WTC11 (cell line): ENCODE data around the gene ANKRD11. TPM values are rescaled to one million over a fixed set of nuclear protein-coding genes. Genes with fewer than 3 reads are reported as not detected.

Source experiments
- ATAC-seq: fragments of 200-7000 bp; cut with Tn5 transposase; 2 replicates; pipeline ENCODE4 v1.10.0; 2021; ENCODE audit warnings: mild to moderate bottlenecking, moderate library complexity
- CTCF ChIA-PET: fragments of 300-600 bp; sonication (Branson Sonifier 250); formaldehyde crosslinking; loops from one replicate; lab custom pipeline; 2021; ENCODE audit warnings: antibody characterized with exemption; lab: Charles Lee
- POLR2A ChIA-PET: fragments of 350-600 bp; sonication (Branson Sonifier 250); formaldehyde crosslinking; loops from one replicate; lab custom pipeline; 2021; ENCODE audit warnings: antibody characterized with exemption; lab: Charles Lee
- DNase-seq: peaks from one replicate; pipeline ENCODE4 v3.0.0; 2021; ENCODE audit warnings: low spot score
- H3K27ac Mint-ChIP-seq: 2 replicates; pipeline ENCODE4 v1.8.0; 2021; ENCODE audit warnings: mixed read lengths
- H3K27me3 Mint-ChIP-seq: 2 replicates; pipeline ENCODE4 v1.8.0; 2021; ENCODE audit warnings: low read depth, mild to moderate bottlenecking, moderate library complexity, mixed read lengths
- H3K36me3 Mint-ChIP-seq: 2 replicates; pipeline ENCODE4 v1.8.0; 2021; ENCODE audit warnings: mixed read lengths
- H3K4me1 Mint-ChIP-seq: 2 replicates; pipeline ENCODE4 v1.8.0; 2022; ENCODE audit warnings: mixed read lengths
- H3K4me3 Mint-ChIP-seq: 2 replicates; pipeline ENCODE4 v1.8.0; 2021; ENCODE audit warnings: mild to moderate bottlenecking, moderate library complexity, mixed read lengths
- H3K9me3 Mint-ChIP-seq: 2 replicates; pipeline ENCODE4 v1.8.0; 2021; ENCODE audit warnings: mixed read lengths
- AR ChIP-seq: fragments of 250-450 bp; sonication (Bioruptor Pico); IDR thresholded peaks from 2 replicates; pipeline ENCODE4 v1.9.0; 2021; ENCODE audit warnings: mild to moderate bottlenecking
- CBFB ChIP-seq: sonication (generic); formaldehyde crosslinking; IDR thresholded peaks from 2 replicates; pipeline ENCODE4 v1.8.1; 2022; ENCODE audit warnings: mild to moderate bottlenecking, low read depth, missing genetic modification reagents
- CREM ChIP-seq: sonication (generic); formaldehyde crosslinking; IDR thresholded peaks from 2 replicates; pipeline ENCODE4 v1.8.1; 2022; ENCODE audit warnings: mild to moderate bottlenecking, missing genetic modification reagents, moderate library complexity
- E2F5 ChIP-seq: sonication (generic); formaldehyde crosslinking; IDR thresholded peaks from 2 replicates; pipeline ENCODE4 v1.8.1; 2022; ENCODE audit warnings: mild to moderate bottlenecking, moderate library complexity, missing genetic modification reagents
- EMX1 ChIP-seq: fragments of 250-450 bp; sonication (Bioruptor Pico); IDR thresholded peaks from 2 replicates; pipeline ENCODE4 v1.8.0; 2021; ENCODE audit warnings: mild to moderate bottlenecking
- ERG ChIP-seq: fragments of 250-450 bp; sonication (Bioruptor Pico); IDR thresholded peaks from 2 replicates; pipeline ENCODE4 v1.8.0; 2021; ENCODE audit warnings: mild to moderate bottlenecking
- FOXK1 ChIP-seq: sonication (generic); formaldehyde crosslinking; IDR thresholded peaks from 2 replicates; pipeline ENCODE4 v1.8.0; 2022; ENCODE audit warnings: mild to moderate bottlenecking, moderate library complexity, missing genetic modification reagents
- NR1H2 ChIP-seq: sonication (generic); formaldehyde crosslinking; IDR thresholded peaks from 2 replicates; pipeline ENCODE4 v1.9.0; 2021; ENCODE audit warnings: mild to moderate bottlenecking, moderate library complexity, missing genetic modification reagents
- NR2C2 ChIP-seq: sonication (generic); formaldehyde crosslinking; IDR thresholded peaks from 2 replicates; pipeline ENCODE4 v1.8.0; 2022; ENCODE audit warnings: mild to moderate bottlenecking, missing genetic modification reagents
- PREB ChIP-seq: sonication (generic); formaldehyde crosslinking; IDR thresholded peaks from 2 replicates; pipeline ENCODE4 v1.8.1; 2022; ENCODE audit warnings: mild to moderate bottlenecking, missing genetic modification reagents, moderate library complexity, borderline replicate concordance
- SMAD3 ChIP-seq: sonication (generic); formaldehyde crosslinking; IDR thresholded peaks from 2 replicates; pipeline ENCODE4 v1.8.0; 2022; ENCODE audit warnings: missing genetic modification reagents, mild to moderate bottlenecking, borderline replicate concordance
- SOX15 ChIP-seq: fragments of 250-450 bp; sonication (Bioruptor Pico); IDR thresholded peaks from 2 replicates; pipeline ENCODE4 v1.9.0; 2021; ENCODE audit warnings: mild to moderate bottlenecking
- USF2 ChIP-seq: sonication (generic); formaldehyde crosslinking; IDR thresholded peaks from 2 replicates; pipeline ENCODE4 v1.8.1; 2023; ENCODE audit warnings: mild to moderate bottlenecking, missing genetic modification reagents, moderate library complexity
- ZNF671 ChIP-seq: fragments of 250-450 bp; sonication (Bioruptor Pico); IDR thresholded peaks from 2 replicates; pipeline ENCODE4 v1.8.0; 2021; ENCODE audit warnings: mild to moderate bottlenecking
- total RNA-seq: library from RNA; stranded (reverse); gene quantifications from 3 replicates; pipeline ENCODE4 v1.2.3, GENCODE V29; 2021
- TF ChIP-seq, protein P1 (sequence below): sonication (generic); formaldehyde crosslinking; IDR thresholded peaks from 2 replicates; pipeline ENCODE4 v1.8.1; 2022; ENCODE audit warnings: missing genetic modification reagents, borderline replicate concordance
- TF ChIP-seq, protein P2 (sequence below): sonication (generic); formaldehyde crosslinking; IDR thresholded peaks from 2 replicates; pipeline ENCODE4 v1.8.1; 2023; ENCODE audit warnings: mild to moderate bottlenecking, missing genetic modification reagents, borderline replicate concordance

ANKRD11 gene
- total RNA-seq, 1 experiment from 2014 or later = 184 TPM

GRCh38 chr16:89423681-89424260 is 66.6 kb downstream of the ANKRD11 start:
- peaks cover 59% of the 10 kb centered on the region for H3K4me1 Mint-ChIP-seq
- peak; percentile 38 for ATAC-seq
- no peak for TF ChIP-seq EMX1 (CRISPR knock-in tag)
- no peak for TF ChIP-seq ERG
- TF ChIP-seq ZNF671 (CRISPR knock-in tag) = no peak
- TF ChIP-seq CBFB (CRISPR knock-in tag) = no peak
- no peak for TF ChIP-seq FOXK1 (CRISPR knock-in tag)
- no peak for TF ChIP-seq NR2C2 (CRISPR knock-in tag)
- TF ChIP-seq SOX15 (CRISPR knock-in tag) = no peak
- no peak for TF ChIP-seq AR (CRISPR knock-in tag)
- TF ChIP-seq NR1H2 = no peak
- TF ChIP-seq, protein P1, sequence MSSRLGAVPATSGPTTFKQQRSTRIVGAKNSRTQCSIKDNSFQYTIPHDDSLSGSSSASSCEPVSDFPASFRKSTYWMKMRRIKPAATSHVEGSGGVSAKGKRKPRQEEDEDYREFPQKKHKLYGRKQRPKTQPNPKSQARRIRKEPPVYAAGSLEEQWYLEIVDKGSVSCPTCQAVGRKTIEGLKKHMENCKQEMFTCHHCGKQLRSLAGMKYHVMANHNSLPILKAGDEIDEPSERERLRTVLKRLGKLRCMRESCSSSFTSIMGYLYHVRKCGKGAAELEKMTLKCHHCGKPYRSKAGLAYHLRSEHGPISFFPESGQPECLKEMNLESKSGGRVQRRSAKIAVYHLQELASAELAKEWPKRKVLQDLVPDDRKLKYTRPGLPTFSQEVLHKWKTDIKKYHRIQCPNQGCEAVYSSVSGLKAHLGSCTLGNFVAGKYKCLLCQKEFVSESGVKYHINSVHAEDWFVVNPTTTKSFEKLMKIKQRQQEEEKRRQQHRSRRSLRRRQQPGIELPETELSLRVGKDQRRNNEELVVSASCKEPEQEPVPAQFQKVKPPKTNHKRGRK (CRISPR knock-in tag) = no peak
- TF ChIP-seq, protein P2, sequence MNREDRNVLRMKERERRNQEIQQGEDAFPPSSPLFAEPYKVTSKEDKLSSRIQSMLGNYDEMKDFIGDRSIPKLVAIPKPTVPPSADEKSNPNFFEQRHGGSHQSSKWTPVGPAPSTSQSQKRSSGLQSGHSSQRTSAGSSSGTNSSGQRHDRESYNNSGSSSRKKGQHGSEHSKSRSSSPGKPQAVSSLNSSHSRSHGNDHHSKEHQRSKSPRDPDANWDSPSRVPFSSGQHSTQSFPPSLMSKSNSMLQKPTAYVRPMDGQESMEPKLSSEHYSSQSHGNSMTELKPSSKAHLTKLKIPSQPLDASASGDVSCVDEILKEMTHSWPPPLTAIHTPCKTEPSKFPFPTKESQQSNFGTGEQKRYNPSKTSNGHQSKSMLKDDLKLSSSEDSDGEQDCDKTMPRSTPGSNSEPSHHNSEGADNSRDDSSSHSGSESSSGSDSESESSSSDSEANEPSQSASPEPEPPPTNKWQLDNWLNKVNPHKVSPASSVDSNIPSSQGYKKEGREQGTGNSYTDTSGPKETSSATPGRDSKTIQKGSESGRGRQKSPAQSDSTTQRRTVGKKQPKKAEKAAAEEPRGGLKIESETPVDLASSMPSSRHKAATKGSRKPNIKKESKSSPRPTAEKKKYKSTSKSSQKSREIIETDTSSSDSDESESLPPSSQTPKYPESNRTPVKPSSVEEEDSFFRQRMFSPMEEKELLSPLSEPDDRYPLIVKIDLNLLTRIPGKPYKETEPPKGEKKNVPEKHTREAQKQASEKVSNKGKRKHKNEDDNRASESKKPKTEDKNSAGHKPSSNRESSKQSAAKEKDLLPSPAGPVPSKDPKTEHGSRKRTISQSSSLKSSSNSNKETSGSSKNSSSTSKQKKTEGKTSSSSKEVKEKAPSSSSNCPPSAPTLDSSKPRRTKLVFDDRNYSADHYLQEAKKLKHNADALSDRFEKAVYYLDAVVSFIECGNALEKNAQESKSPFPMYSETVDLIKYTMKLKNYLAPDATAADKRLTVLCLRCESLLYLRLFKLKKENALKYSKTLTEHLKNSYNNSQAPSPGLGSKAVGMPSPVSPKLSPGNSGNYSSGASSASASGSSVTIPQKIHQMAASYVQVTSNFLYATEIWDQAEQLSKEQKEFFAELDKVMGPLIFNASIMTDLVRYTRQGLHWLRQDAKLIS = no peak
- no peak for TF ChIP-seq CREM (CRISPR knock-in tag)
- no peak for TF ChIP-seq PREB
- ChIA-PET CTCF (interaction anchor here (1.5 kb wide), 1 partner anchor 115 kb away, joined by 5 read pairs; no protein-coding TSS in a partner anchor), POLR2A (no interaction called here)
- H3K27me3 Mint-ChIP-seq = no peaks in the 10 kb centered on the region
- H3K9me3 Mint-ChIP-seq = no peaks in the 10 kb centered on the region
- peak overlapping the region; percentile 31 for H3K4me3 Mint-ChIP-seq
- H3K27ac Mint-ChIP-seq = peak overlapping the region; percentile 87
- H3K36me3 Mint-ChIP-seq = no peaks in the 10 kb centered on the region
- no peak for DNase-seq

- ATAC-seq (peak; percentile 37), DNase-seq (no peak)
- ChIA-PET POLR2A (interaction anchor here (0.7 kb wide), 1 partner anchor 13 kb away, joined by 3 read pairs; no protein-coding TSS in a partner anchor), CTCF (interaction anchor here (0.7 kb wide), 1 partner anchor 40 kb away, joined by 3 read pairs; no protein-coding TSS in a partner anchor)
- H3K27ac Mint-ChIP-seq = peak overlapping the region; percentile 25
- H3K36me3 Mint-ChIP-seq = peaks cover 4% of the 10 kb centered on the region; the same call in 1 of the 2 replicates
- no peaks in the 10 kb centered on the region for H3K9me3 Mint-ChIP-seq
- TF ChIP-seq PREB (no peak), USF2 (no peak), E2F5 (CRISPR knock-in tag) (no peak), SMAD3 (CRISPR knock-in tag) (no peak)
- no peak overlapping the region for H3K4me3 Mint-ChIP-seq
- H3K27me3 Mint-ChIP-seq = no peaks in the 10 kb centered on the region
- H3K4me1 Mint-ChIP-seq = peaks cover 63% of the 10 kb centered on the region
Observed at GRCh38 chr16:89422905-89423630, 67.3 kb downstream of the ANKRD11 start.
